ENCODE data around the gene SRXN1.

DNA sequence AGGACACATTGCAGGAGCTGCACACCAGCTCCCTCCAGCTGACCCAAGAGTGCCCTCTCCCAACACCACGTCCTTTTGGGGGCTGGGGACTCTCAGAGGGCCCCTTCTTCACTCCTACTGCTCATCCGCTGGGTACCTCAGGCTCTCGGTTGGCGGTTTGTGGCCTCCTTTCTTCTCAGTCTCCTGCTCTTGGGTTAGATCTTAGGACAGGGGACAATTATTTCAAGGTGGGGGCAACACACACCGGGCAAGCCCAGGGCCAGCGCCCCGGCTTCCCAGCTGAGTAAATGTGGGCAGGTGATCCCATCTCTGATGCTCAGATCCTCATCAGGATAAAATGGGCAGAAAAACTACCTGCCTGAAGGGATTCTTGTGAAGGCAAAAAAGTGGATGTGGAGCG is 44.0 kb downstream of the SRXN1 start:
- TF ChIP-seq, protein P1, sequence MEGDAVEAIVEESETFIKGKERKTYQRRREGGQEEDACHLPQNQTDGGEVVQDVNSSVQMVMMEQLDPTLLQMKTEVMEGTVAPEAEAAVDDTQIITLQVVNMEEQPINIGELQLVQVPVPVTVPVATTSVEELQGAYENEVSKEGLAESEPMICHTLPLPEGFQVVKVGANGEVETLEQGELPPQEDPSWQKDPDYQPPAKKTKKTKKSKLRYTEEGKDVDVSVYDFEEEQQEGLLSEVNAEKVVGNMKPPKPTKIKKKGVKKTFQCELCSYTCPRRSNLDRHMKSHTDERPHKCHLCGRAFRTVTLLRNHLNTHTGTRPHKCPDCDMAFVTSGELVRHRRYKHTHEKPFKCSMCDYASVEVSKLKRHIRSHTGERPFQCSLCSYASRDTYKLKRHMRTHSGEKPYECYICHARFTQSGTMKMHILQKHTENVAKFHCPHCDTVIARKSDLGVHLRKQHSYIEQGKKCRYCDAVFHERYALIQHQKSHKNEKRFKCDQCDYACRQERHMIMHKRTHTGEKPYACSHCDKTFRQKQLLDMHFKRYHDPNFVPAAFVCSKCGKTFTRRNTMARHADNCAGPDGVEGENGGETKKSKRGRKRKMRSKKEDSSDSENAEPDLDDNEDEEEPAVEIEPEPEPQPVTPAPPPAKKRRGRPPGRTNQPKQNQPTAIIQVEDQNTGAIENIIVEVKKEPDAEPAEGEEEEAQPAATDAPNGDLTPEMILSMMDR (IDR thresholded peaks at IDR 0.05), result no peak
- no peak for TF ChIP-seq POLR2A (IDR thresholded peaks at IDR 0.05)
